ENCODE results near the gene HCN1. TPM values are rescaled to one million over a fixed set of nuclear protein-coding genes. Genes with fewer than 3 reads are reported as not detected.

HCN1 gene
- total and polyA plus RNA-seq, 10 donors: not detected

- DNase-seq: no peak
- Histone ChIP-seq H3K4me3 (no peak overlapping the region), H3K27me3 (replicated peaks in 1 of 7) (no peaks in the 10 kb centered on the region), H3K36me3 (no peaks in the 10 kb centered on the region), H3K9me3 (peaks cover 0 to 6% (median 0%) of the 10 kb centered on the region in 8 donors), H3K4me1 (no peaks in the 10 kb centered on the region), H3K27ac (no peak overlapping the region)
- WGBS, 5 donors: 54 to 76% (median 55%) methylated on average over 1 of the region's 1 CpG
- intact Hi-C loops (cut with DNase I; ENCODE audit: low total_unique reads): no loop called here
- TF ChIP-seq POLR2A (IDR thresholded peaks at IDR 0.05) (no peak), POLR2AphosphoS5 (IDR thresholded peaks at IDR 0.05) (no peak), CTCF (IDR thresholded peaks at IDR 0.05 in 8 of 11, conservative IDR thresholded peaks at IDR 0.05 in 3 of 11) (no peak)
Observed at GRCh38 chr5:45399041-45399440, 297.1 kb downstream of the HCN1 start.

- TF ChIP-seq POLR2AphosphoS5 (IDR thresholded peaks at IDR 0.05) (no peak), CTCF (IDR thresholded peaks at IDR 0.05 in 8 of 11, conservative IDR thresholded peaks at IDR 0.05 in 3 of 11) (no peak), POLR2A (IDR thresholded peaks at IDR 0.05) (no peak)
- H3K4me3 ChIP-seq: no peak overlapping the region
- intact Hi-C loops (cut with DNase I; ENCODE audit: low total_unique reads): no loop called here
- H3K27ac ChIP-seq: no peak overlapping the region
- no peaks in the 10 kb centered on the region for H3K27me3 ChIP-seq (replicated peaks in 1 of 7)
- no peaks in the 10 kb centered on the region for H3K36me3 ChIP-seq
- H3K9me3 ChIP-seq: peaks cover 0 to 5% (median 0%) of the 10 kb centered on the region in 8 donors
- no peaks in the 10 kb centered on the region for H3K4me1 ChIP-seq
- 61 to 74% (median 63%) methylated on average over 6 of the region's 6 CpGs for WGBS, 5 donors
- DNase-seq: no peak
Observed at GRCh38 chr5:45385321-45386058, 310.7 kb downstream of the HCN1 start.

GRCh38 chr5:45383985-45384384 lies 312.2 kb downstream of the HCN1 start:
- H3K27me3 ChIP-seq (replicated peaks in 1 of 7): no peaks in the 10 kb centered on the region
- intact Hi-C loops (cut with DNase I; ENCODE audit: low total_unique reads): no loop called here
- H3K4me1 ChIP-seq: no peaks in the 10 kb centered on the region
- no peak for DNase-seq
- H3K9me3 ChIP-seq: peaks cover 0 to 16% (median 0%) of the 10 kb centered on the region in 8 donors
- no peak overlapping the region for H3K27ac ChIP-seq
- no peak overlapping the region for H3K4me3 ChIP-seq
- H3K36me3 ChIP-seq: no peaks in the 10 kb centered on the region
- TF ChIP-seq POLR2AphosphoS5 (IDR thresholded peaks at IDR 0.05) (no peak), CTCF (IDR thresholded peaks at IDR 0.05 in 8 of 11, conservative IDR thresholded peaks at IDR 0.05 in 3 of 11) (no peak), POLR2A (IDR thresholded peaks at IDR 0.05) (no peak)
- 49 to 64% (median 59%) methylated on average over 2 of the region's 2 CpGs for WGBS, 5 donors

GRCh38 chr5:45382583-45382982 lies 313.6 kb downstream of the HCN1 start:
- TF ChIP-seq CTCF (IDR thresholded peaks at IDR 0.05 in 8 of 11, conservative IDR thresholded peaks at IDR 0.05 in 3 of 11): no peak
- TF ChIP-seq POLR2AphosphoS5 (IDR thresholded peaks at IDR 0.05): no peak
- no peak for TF ChIP-seq POLR2A (IDR thresholded peaks at IDR 0.05)
- Histone ChIP-seq H3K27ac (no peak overlapping the region), H3K4me3 (no peak overlapping the region), H3K9me3 (peaks cover 0 to 22% (median 6%) of the 10 kb centered on the region in 8 donors), H3K4me1 (no peaks in the 10 kb centered on the region), H3K36me3 (no peaks in the 10 kb centered on the region), H3K27me3 (replicated peaks in 1 of 7) (no peaks in the 10 kb centered on the region)
- no peak for DNase-seq
- intact Hi-C loops (cut with DNase I; ENCODE audit: low total_unique reads): no loop called here
- 65 to 95% (median 88%) methylated on average over 2 of the region's 2 CpGs for WGBS, 5 donors
